ENCODE results near the gene RFXAP.

The RFXAP gene

DNA sequence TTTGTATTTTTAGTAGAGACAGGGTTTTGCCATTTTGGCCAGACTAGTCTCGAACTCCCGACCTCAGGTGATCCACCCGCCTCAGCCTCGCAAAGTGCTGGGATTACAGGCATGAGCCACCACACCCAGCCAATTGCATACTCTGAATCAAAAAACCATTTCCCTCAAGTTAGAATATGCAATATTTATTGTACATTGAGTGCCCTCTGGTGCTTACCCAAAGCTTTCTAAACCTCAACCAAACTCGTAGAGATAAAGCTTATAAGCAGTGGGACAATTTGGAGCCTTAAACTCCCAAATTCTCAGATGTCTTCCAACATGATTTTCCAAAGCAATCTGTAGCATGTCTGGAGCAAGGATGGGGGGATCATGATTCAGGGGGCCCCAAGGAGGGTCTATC, 22.4 kb downstream of the RFXAP start:
- no peak overlapping the region for H3K4me3 ChIP-seq (replicated peaks; ENCODE audit: low read depth, low read length)
- TF ChIP-seq, protein P1, sequence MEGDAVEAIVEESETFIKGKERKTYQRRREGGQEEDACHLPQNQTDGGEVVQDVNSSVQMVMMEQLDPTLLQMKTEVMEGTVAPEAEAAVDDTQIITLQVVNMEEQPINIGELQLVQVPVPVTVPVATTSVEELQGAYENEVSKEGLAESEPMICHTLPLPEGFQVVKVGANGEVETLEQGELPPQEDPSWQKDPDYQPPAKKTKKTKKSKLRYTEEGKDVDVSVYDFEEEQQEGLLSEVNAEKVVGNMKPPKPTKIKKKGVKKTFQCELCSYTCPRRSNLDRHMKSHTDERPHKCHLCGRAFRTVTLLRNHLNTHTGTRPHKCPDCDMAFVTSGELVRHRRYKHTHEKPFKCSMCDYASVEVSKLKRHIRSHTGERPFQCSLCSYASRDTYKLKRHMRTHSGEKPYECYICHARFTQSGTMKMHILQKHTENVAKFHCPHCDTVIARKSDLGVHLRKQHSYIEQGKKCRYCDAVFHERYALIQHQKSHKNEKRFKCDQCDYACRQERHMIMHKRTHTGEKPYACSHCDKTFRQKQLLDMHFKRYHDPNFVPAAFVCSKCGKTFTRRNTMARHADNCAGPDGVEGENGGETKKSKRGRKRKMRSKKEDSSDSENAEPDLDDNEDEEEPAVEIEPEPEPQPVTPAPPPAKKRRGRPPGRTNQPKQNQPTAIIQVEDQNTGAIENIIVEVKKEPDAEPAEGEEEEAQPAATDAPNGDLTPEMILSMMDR (IDR thresholded peaks at IDR 0.05; ENCODE audit: low read length, missing control alignments) = no peak
- DNase-seq (ENCODE audit: low read depth) = no peak

DNA sequence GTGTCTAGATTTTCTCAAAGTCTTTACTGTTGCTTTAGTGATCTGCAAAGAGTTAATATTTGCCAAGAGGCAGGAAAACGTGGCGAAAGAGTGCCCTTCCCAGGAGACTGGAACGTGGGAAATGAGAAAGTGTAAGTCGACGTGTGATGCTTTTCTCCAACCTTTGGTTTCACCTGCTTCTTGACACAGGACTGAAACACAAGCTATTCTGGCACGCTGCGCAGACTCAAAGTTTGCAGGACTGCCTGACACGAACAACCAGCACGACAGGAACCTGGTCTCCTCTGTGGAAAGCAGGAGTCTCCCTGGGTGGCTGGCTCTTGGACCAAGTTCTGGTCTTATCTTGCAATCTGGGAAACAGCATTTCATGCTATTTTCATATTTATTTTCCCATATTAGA, 28.6 kb downstream of the RFXAP start:
- TF ChIP-seq, protein P1 (IDR thresholded peaks at IDR 0.05; ENCODE audit: low read length, missing control alignments) = no peak
- no peak overlapping the region for H3K4me3 ChIP-seq (replicated peaks; ENCODE audit: low read depth, low read length)
- DNase-seq (ENCODE audit: low read depth) = no peak

DNA sequence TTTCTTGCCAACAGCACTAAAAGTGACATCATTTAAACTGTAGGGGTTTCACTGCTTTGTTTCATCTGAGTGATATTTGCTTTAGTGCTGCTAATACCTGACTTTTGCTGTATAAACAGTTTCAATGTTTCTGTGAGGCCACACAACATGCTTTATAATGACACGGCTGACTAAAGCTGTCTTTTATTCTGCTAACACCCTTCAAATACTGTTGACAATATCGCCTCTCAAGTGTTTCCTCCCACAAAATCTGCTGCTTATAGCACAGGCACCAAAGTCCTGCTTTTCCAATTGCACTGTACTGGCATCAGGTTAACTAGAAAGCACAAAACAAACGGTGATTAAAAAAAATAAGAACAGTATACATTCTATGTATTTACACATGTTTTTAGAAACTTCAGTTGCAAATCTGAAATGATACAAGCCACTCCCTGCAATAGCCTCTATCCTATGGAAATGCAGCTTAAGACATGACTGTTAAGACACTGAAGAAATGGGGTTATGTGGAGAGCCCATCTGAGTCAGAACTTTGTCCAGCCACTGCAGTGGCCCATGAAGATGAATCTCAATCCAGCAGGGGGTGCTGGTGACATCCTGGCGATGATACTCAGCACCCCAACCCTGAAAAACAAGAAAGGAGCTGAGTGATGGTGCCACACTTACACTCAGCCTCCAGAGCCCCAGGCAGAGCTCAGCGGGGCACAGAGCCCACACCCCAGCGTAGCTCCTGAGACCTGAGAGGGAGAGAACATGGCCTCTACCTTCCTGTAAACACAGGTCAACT, 29.4 kb downstream of the RFXAP start:
- H3K4me3 ChIP-seq (replicated peaks; ENCODE audit: low read depth, low read length) = no peak overlapping the region
- DNase-seq (ENCODE audit: low read depth) = peak; percentile 14
- TF ChIP-seq, protein P1 (IDR thresholded peaks at IDR 0.05; ENCODE audit: low read length, missing control alignments) = peak; percentile 20

DNA sequence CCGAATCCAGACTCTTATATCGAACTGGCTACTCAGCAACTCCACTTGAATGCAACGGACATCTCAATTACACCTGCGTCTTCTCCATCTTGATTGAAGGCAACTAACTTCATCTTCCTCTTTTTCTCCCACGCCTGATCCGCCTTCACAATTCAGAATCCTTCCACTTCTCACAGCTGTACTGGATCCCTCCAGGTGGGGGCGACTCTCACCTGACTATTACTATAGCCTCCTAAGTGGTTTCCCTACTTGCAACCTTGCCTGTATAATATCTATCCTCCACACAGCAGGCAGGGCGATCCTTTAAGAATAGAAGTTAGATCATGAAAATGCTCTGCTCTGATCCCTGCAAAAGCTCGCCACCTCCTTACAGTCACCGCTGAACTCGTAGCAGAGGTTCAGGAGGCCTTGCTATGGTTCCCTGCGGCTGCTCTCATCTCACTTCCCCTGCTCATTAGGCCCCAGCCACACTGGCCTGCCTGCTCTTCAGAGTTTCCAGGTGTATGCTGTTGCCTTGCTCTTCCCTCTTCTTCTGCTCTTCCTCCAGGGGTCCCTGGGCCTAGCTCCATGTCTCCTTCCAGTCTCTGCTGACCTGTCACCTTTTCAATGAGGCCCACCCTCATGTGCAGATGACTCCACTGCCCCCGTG, 31.9 kb downstream of the RFXAP start:
- no peak overlapping the region for H3K4me3 ChIP-seq (replicated peaks; ENCODE audit: low read depth, low read length)
- peak; percentile 13 for DNase-seq (ENCODE audit: low read depth)
- TF ChIP-seq, protein P1 (IDR thresholded peaks at IDR 0.05; ENCODE audit: low read length, missing control alignments) = peak; percentile 25

DNA sequence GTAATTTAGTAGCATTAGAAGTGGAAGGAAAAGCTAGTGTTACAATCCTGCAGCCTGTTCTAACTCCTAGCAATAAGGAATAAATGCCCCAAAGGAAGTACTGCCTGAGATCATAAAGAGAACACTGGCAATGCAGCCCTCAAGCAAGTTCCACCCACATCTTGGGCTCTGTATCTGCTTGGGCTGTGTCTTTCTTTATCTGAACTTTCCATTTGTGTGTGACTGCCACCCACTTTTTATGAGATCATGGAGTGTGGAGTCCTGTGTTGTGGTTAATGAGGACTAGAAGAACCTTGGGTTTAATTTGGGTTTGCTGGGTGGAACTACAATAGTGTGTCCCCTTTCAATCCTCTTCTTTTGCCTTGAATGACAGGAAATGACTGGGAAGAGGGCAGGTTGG, 38.2 kb downstream of the RFXAP start:
- H3K4me3 ChIP-seq (replicated peaks; ENCODE audit: low read depth, low read length) = no peak overlapping the region
- no peak for DNase-seq (ENCODE audit: low read depth)
- TF ChIP-seq, protein P1 (IDR thresholded peaks at IDR 0.05; ENCODE audit: low read length, missing control alignments) = no peak

DNA sequence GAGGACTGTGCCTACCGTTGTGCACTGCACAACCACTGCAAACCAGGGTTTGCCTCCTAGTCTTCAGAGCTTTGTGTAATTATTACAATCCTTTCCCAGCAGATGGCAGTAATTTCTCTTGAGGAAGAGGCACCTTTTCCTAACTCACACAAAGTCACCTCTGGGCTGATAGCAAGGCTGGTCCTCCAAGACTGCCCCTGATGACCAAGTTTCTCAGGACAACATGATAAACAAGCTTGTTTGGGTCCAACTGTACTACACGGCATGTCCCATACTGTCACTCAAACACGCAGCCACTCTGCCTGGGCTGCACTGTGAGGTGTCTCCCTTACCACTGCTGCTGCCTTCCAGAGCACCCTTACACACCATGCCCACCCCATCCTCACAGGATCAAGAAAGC, 39.3 kb downstream of the RFXAP start:
- peak; percentile 74 for DNase-seq (ENCODE audit: low read depth)
- TF ChIP-seq, protein P1 (IDR thresholded peaks at IDR 0.05; ENCODE audit: low read length, missing control alignments) = peak; percentile 60
- no peak overlapping the region for H3K4me3 ChIP-seq (replicated peaks; ENCODE audit: low read depth, low read length)
